Left kidney (tissue), 2 donors: ENCODE measurements around the gene PHC2. TPM values are rescaled to one million over a fixed set of nuclear protein-coding genes. Genes with fewer than 3 reads are reported as not detected.
"Not testable (repeated sequence)": the region's sequence is repeated elsewhere in the genome, so short reads cannot be mapped to it uniquely, and the experiment has no call there.

Experiments used
- DNase-seq: peaks from one replicate; pipeline ENCODE4 v3.0.0-alpha.2; 2013
- polyA plus RNA-seq: library from polyadenylated mRNA; unstranded; fragments of 120-200 nt; gene quantifications from one replicate; pipeline ENCODE4 v1.2.1, GENCODE V29; 2013; ENCODE audit not compliant: insufficient read length

PHC2 gene
- polyA plus RNA-seq, 1 donor: 103 TPM

DNA sequence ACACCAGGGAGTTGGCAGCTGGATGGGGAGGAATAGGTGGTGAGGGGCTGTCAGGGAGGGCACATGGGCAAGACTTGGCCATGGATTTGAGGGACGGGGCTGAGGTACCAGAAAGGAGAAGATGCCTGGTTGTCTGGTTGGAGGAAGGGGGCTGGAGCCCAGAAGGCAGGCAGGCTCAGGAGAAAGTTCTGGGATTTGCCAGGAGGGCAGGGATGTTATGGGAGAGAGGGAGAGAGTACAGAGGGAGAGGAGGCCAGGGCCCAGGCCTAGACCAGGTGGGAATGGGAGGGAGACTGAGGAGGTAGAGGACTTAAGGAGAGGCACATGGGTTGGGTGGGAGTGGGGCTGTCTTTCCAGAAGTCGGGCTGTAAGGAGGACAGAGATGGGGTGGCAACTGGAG, 114.3 kb downstream of the PHC2 start:
- no peak for DNase-seq

DNA sequence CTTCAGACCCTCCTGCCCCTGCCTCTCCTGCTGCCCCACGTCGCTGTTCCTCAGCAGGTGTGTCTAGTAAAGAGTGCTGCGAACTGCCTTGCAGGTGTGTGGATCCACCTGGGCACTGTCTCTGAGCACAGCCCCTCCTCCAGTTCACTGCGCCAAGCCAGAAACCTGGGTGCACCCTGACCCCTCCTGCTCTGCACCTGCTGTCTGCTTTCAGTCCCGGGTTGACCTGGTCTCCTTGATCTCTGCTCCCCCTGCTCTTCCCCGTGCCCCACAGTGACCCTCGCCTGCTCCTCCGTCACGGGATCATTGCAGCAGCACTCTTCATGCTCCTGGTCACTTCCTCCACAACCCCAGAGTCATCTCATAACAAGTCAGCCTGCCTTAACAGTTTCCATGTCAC, 116.5 kb downstream of the PHC2 start:
- no peak for DNase-seq

DNA sequence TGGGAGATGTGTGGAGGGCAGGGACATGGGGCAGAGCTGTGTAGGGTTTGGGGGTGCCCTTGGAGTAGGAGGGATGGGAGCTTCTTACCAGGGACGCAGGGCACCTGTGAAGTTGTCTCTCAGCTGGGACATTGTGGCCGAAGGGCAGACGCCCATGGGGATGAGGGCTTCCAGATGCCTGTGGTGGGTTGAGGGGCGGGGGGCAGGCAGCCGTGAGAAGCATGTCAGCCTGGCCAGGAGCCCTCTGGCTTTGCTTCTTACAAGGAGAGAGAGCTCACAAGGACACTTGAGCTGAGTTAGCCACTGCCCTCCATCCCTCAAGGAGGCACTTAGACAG, 118.5 kb downstream of the PHC2 start:
- no peak for DNase-seq

DNA sequence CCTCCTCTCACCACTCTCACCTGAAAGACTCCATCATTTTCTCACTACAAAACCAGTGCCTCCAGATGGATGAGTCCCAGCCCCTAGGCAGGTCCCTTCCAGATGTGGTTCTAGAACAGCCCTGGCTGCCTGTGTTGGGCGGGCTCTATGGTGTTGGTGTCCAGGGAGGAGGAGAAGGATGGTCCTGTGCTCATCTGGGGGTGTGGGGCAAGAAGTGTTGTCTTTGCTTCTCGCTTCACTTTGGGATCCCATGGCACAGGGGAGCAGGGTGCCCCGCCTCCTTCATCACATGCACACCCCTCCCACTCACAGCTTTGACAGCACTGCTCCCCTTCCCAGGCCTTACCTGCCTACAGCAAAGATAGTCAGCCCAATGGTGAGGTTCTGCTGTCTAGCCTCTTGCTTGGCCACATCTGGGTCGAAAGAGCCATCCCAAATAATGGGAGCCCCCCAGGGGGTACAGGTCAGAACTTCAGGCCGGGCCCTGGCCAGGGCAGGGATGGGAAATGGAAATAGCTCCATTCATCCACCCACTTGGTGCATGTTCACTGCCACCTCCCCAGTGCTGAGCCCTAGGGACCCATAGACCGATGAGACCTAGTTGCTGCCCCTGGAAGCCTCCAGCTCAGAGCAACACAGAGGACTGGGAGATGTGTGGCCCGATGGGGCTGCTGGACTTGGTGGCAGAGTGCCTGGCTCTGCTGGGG, 119.0 kb downstream of the PHC2 start:
- DNase-seq: no peak

DNA sequence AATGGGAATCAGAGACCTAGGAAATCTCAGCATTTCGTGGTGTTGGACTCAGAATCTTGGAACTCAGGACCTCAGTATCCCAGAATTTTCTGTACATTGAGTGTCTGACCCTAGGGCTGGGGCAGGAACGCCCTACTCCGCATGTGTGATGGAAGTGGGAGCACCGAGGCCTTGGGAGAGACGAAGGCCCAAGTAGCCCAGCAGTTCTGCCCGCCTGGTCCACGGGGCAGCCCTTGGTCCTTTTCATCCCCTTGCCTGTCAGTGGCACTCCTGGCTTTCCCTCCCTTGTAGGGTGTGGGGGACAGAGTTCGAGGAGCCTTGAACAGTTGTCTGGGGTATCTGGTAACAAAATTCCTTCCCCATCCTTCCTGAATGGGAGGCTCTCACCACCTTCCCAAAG, 120.2 kb downstream of the PHC2 start:
- DNase-seq: no peak

DNA sequence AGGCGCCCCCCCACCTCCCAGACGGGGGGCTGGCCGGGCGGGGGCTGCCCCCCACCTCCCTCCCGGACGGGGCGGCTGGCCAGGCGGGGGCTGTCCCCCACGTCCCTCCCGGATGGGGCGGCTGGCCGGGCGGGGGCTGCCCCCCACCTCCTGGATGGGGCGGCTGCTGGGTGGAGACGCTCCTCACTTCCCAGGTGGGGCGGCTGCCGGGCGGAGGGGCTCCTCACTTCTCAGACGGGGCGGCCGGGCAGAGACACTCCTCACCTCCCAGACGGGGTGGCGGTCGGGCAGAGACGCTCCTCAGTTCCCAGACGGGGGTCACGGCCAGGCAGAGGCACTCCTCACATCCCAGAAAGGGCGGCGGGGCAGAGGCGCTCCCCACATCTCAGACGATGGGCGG, 121.5 kb downstream of the PHC2 start:
- not testable (repeated sequence) for DNase-seq

DNA sequence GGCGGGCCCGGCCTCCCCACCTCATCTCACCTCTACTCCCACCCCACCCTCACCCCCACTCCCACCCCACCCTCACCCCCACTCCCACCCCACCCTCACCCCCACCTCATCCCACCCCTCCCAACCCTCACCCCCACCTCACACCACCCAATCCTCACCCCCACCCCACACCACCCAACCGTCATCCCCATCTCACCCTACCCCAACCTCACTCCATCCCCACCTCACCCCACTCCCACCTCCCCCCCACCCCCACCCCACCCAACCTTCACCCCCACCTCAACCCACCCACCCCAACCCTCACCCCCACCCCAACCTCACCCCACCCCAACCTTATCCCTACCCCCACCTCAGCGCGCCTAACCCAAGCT, 123.4 kb downstream of the PHC2 start:
- no peak for DNase-seq

DNA sequence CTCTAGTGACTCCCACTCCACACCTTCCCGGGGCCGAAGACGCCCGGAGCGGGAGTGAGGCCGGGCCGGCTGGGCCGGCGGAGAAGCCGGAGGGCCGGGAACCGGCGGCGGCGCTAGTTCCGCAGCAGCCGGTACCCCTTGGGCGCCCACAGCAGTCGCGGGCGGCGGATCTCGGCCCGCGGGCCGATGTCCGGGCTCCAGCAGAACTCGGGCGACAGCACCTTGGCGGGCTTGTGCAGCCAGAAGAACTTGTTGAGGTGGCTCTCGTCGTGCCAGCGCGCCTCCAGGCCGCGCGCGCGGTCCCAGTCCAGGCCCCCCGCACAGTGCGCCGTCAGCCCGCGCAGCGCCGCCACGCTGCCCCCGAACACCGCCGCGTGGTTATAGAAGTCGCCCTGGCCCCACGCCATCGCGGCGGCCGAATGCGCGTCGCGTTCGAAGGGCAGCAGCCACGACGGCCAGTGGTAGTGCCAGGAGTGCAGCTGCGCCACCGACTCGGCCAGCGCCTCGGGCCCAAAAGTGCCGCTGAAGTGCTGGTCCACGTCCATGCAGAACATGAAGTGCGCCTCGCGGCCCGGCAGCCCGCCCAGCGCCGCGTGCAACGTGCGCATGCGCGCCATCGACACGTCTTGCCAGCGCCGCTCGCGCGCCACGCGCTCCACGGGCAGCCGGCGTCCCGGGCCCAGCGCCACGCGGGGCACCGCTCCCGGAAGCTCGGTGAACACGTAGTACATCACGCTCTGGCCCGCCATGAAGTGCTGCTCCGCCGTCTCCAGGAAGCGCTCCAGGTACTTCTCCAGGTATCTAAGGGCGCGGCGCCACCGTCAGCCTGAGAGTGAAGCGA, 124.0 kb downstream of the PHC2 start:
- DNase-seq: peak; percentile 26

DNA sequence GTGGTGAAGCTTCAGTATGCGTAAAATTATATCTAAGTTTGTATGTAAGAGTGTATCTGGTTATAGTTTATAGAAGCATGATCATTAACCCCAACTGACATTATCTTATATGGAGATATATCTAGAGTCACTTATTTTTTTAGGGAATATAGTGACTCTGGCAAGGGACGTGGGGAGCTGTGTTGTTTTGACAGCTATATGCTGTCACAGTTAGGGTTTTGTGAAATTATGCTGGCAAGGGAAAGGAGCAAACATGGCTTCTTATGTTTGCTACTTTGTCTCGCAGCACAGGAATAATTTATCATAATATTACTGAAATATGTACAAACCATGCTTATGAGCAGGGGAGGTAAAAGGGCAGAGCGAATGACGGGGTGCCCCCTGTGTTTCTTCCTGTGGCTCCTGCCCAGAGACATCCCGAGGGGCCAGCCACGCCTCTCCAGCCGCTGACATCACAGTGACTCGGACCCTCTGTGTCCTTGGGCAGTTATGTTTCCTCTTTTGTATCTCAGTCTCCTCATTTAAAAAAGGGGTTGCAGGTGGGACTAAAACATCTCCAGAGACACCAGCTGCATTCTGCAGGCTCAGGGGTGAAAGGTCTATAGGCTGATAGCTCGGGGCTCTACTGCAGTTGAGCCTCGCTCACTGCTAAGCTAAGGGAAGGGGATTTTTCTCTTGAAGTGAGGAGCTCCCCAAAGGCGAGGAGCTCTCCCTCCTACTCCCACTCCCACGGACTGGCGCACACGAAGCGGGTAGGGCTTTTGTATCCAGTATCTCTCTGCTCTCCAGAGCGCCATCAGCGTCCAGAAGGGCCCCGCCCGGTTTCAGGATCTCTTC, 124.9 kb downstream of the PHC2 start:
- no peak for DNase-seq

DNA sequence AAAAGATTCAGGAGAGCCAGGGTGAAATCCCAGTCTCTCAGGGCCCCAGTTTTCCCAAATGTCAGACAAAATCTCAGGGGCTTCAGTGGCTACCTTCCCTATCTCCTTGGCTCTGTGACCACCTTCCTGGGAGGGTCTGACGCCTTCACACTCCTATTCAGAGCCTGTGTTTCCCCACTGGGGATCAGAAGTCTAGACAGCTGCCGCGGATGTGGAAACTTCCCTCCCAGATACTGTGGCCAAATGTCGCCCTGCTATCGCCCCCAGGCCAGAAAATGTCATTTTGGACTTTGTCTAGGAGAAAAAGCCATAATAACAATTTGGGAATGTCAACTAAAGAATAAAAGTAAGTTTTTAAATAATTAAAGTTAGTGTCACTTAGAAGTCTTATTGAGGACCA, 125.9 kb downstream of the PHC2 start:
- no peak for DNase-seq

DNA sequence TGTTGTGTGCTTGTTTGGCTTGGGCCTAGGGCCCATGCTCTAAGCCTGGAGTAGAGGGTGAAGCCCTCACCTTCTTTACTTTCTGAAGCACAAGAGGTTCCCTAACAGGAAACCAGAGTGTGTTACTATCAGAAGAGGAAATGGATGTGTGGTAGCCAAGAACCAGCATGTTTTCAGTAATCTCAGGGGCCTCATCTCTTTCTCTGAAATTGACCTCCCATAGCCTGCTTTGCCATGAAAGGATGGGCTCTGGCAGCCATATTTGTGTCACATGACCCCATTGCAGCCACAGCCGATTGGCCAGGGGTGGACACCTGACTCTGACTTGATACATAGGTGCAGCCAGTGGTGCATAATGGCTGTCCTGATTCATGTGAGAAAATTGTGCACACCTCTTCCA, 128.6 kb downstream of the PHC2 start:
- DNase-seq: no peak

DNA sequence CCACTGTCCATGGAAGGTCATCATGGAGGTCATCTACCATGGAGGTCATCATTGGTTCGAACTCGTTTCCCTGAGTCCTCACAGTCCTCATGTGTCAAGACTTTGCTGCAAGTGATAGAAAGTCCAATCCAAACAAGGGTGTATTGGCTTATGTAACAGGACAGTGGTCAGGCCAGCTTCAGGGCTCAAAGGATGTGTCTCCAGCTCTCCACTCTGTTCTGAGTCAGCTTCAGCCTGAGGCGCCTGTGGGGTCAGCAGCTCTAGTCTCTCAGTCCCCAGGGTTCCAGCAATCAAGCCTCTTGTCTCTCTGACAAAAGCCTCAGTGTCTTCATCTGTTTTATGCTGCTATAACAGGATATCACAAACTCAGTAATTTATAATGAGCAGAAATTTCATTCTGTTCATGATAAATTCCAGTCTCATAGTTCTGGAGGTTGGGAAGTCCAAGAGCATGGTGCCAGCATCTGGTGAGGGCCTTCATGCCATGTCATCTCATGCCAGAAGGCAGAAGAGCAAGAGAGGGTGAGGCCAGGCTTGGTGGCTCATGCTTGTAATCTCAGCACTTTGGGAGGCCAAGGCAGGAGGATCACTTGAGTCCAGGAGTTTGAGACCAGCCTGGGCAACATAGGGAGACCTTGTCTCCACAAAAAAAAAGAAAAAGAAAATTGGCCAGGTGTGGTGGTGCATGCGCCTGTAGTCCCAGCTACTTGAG, 129.5 kb downstream of the PHC2 start:
- DNase-seq: no peak

DNA sequence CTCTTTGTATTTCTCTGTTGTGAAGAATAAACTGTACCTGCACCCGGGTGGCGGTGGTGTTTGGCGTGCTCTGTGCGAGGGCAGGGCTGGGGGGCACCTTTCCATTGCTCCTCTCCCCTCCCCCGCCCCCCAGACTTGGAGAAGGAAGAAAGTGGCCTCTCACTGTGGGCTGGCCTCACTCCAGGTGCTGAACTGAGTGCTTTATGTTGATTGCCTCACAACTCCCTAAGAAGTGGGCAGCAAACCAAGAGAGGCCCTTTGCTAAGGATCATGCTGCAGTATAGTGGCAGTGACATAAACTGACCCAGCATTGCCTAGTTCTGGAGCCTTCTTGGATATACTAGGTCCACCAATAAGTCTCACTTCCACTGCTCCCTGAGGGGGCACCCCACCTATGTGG, 130.2 kb downstream of the PHC2 start:
- DNase-seq: peak; percentile 17

DNA sequence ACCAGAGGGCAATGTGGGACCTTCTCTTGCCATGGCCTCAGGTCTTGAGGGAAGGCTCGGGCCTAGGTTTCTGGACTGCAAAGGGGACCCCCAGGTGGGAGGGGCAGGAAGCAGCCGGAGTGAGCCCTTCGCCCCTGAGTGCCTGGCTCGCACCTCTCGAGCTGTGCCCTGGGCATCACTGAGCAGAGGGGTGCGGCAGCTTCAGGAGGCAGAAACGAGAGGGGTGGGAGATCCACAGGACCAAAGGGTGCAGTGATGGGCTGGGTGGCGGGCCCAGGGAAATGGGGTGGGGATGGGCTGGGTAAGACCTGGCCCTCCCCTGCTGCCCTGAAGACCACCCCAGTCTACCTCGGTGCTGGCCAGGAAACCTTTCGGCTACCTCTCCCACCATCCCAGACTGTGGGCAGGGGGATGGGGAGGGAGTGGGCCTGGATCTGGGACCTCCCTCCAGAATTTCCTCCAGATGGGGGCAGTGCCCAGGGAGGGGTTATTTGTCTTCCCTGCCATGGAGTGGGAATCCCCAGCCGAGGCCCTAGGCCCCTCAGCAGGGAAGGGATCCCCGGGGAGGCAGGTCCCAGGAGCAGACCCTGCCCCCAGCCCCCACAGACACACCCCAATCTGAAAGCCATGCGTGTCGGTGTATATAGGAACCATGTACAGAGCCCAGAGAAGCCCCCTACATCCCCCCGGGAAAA, 131.3 kb downstream of the PHC2 start:
- DNase-seq: no peak

DNA sequence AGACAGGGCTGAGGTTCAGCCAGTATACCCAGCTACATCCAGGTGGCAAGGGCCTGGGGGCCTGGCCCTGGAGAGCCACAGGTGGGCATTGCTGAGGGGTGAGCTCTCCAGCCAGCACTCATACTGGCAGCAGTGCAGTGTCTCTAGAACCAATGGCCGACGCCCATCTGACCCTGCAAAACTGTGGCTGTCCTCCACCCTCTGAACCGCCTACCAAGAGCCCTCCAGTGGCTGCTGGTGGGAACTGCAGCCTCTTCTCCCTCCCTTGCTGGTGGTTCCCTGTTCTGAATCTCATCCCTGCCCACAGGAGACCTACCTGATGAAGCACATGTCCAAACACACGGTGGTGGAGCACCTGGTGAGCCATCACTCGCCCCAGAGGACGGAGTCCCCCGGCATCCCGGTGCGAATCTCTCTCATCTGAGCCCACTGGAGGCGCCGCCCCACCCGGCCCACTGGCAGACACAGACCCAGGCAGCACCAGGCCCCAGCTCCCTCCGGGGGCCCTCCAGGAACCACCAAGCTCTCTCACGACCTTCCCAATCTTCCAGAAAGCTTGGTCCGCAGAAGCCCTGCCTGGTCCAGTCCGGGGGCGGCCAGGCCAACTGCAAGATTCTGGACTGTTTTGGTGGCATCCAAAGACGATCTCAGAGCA, 132.1 kb downstream of the PHC2 start:
- peak; percentile 28 for DNase-seq

DNA sequence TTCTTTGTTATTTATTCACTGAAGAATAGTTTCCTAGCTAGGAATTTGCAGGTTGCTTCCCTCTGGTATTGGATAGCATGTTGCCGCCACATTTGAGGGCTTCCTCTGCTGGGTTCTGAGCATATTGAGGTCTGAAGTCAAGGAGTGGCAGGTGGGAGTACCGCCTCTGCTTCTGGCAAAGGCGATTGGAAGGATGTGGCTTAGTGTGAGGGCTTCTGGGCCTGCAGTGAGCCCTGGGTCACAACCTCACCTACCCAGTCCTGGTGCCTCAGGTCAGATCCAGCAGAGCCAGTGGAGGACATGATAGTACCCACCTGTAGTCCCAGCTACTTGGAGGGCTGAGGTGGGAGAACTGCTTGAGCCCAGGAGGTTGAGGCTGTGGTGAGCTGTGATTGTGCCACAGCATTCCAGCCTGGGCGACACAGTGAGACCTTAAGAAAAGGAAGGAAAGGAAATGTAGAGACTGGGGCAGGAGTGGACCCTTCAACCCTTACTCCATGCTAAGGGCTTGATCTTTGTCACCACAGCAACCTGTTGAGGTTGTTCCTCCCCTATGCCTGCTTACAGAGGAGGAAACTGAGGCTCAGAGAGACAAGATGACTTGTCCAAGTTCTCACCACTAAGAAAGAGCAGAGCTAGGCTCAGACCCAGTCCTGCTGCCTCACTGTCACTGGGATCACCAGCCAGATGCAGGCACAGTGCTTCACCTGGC, 132.8 kb downstream of the PHC2 start:
- no peak for DNase-seq

DNA sequence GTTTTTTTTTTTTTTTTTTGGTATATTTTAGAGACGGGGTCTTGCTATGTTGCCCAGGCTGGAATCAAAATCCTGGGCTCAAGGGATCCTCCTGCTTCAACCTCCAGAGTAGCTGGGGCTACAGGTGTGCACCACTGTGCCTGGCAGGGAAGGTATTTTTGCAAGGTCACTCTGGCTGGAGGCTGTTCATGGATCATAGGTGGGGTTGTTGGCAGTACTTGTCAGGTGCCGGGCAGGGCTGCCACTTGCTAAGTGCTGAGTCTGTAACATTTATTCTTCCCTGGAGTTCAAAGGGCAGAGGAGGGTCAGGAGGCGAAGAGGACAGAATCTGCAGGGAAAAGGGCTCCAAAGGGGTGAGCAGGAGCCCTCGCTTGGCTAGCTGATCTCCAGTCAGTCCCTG, 134.1 kb downstream of the PHC2 start:
- DNase-seq: no peak

DNA sequence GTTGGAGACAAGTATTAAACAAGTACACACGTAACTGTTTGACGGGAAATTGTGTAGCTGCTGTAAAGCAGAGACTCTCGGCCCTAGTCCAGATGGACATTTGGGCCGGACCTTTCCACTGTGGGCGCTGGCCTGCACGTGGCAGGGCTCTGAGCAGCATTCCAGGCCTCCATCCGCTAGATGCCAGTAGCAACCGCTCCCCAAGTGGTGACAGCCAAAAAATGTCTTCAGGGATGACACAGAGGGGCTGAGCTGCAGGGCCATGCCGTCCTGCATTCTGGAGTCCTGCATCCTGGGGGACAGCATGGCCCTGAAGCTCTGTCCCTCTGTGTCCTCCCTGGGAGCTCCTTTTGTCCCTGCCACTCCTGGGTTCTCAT, 134.8 kb downstream of the PHC2 start:
- DNase-seq: no peak

DNA sequence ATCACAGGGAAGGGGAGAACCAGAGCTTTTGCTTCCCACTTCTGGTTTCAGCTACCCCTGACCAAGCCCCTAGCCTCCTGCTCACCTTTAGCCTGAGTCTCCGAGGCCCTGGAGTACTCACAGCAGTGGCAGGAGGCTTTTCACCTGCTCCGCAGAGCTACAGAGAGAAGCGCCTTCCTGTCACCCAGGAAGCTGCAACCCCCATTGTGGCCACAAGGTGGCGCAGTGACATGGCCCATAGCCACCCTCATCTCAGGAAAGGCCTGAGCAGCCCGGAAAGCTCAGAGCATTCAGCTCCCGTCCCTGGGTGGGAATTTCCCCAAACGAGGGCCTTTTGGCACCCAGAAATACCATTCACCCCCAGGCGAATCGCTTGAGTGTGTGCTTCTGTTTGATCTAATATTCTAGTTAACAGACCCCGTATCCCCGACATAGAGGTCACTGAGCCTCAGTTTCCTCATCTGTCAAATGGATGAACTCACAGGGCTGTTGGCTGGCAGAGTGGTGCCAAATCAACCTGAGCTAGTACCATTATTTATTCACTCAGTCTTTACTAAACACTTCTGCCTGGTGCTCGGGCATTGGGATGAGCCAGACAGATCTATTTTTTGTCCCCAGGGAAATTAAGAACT, 135.3 kb downstream of the PHC2 start:
- peak; percentile 82 for DNase-seq

DNA sequence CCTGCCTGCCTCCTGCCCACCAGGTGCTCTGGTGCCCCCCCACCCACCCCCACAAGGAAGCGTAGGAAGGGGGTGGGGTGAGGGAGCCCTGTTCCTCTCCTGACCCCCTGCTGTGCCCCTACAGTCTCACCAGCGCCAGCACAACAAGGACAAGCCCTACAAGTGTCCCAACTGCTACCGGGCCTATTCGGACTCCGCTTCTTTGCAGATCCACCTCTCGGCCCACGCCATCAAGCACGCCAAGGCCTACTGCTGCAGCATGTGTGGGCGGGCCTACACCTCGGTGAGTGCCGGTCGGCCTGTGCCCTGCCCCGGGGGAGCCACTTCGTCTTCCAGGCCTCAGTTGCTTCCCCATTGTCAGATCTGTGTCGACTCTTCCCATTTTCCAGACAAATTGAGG, 135.9 kb downstream of the PHC2 start:
- DNase-seq: no peak
